Endothelial cell of umbilical vein (primary cell): ENCODE measurements around the gene TICRR. TPM values are rescaled to one million over a fixed set of nuclear protein-coding genes. Genes with fewer than 3 reads are reported as not detected.
"Not testable (repeated sequence)": the region's sequence is repeated elsewhere in the genome, so short reads cannot be mapped to it uniquely, and the experiment has no call there.

Experiments
- BruUV-seq: library from RNA; stranded (reverse); fragments of 400-500 nt; replicated peaks from 2 replicates; lab custom pipeline; 2021; lab: Mats Ljungman, UMichigan
- CTCF ChIA-PET: fragments of 300-600, 350-600 bp; sonication (Branson Sonifier 250); formaldehyde crosslinking; loops from one replicate; lab custom pipeline; 2021; ENCODE audit warnings: antibody characterized with exemption, inconsistent platforms; lab: Charles Lee
- POLR2A ChIA-PET: fragments of 300-600, 350-600 bp; sonication (Branson Sonifier 250); formaldehyde crosslinking; loops from one replicate; lab custom pipeline; 2021; ENCODE audit warnings: antibody characterized with exemption, inconsistent platforms; lab: Charles Lee
- DNase-seq: peaks from one replicate; pipeline ENCODE4 v3.0.0-alpha.2; 2011; ENCODE audit warnings: low read depth, low spot score
- FAIRE-seq: peaks from 2 replicates; lab custom pipeline; 2011; peaks lifted over from hg19 to GRCh38; lab: Jason Lieb, UNC
- H2AFZ ChIP-seq: 2 replicates; pipeline ENCODE4 v1.6.0; 2012; ENCODE audit warnings: low read depth, low read length, control low read depth, inconsistent platforms
- H3K27ac ChIP-seq: 2 replicates; pipeline ENCODE4 v1.5.1; 2011; ENCODE audit warnings: low read depth, mild to moderate bottlenecking, control low read depth, low read length, moderate library complexity; ENCODE audit not compliant: insufficient read depth
- H3K27me3 ChIP-seq, 2 experiments: 2 replicates each; pipeline versions ENCODE4 v1.6.0 to v1.6.1; 2011; ENCODE audit warnings: low read length in 2 of 2, mixed read lengths in 1 of 2; ENCODE audit not compliant: control insufficient read depth in 2 of 2, insufficient read depth in 2 of 2
- H3K36me3 ChIP-seq, 2 experiments: 2 replicates in 1 of 2; 3 replicates in 1 of 2; pipeline ENCODE4 v1.5.1; 2011; ENCODE audit warnings: low read length in 2 of 2, mild to moderate bottlenecking in 1 of 2, moderate library complexity in 1 of 2; ENCODE audit not compliant: control insufficient read depth in 2 of 2, insufficient read depth in 2 of 2; ENCODE audit errors: extremely low read depth in 1 of 2
- H3K4me1 ChIP-seq: 3 replicates; pipeline ENCODE4 v1.5.1; 2011; ENCODE audit warnings: mild to moderate bottlenecking, low read length; ENCODE audit not compliant: control insufficient read depth, insufficient read depth; ENCODE audit errors: extremely low read depth
- H3K4me2 ChIP-seq: 2 replicates; pipeline ENCODE4 v1.6.1; 2011; ENCODE audit warnings: low read length, control low read depth, mixed read lengths; ENCODE audit not compliant: insufficient read depth
- H3K4me3 ChIP-seq, 3 experiments: fragments of 200-600 bp in 1 of 3; sonication (generic), shearing (Covaris generic) in 1 of 3; replicated peaks in 1 of 3; 2 replicates each; pipeline ENCODE4 v1.5.1; 2011 to 2016; ENCODE audit warnings: control low read depth in 3 of 3, low read length in 3 of 3, mild to moderate bottlenecking in 2 of 3, inconsistent platforms in 1 of 3, low read depth in 1 of 3, moderate library complexity in 1 of 3; ENCODE audit not compliant: insufficient read depth in 1 of 3
- H3K79me2 ChIP-seq: 2 replicates; pipeline ENCODE4 v1.6.0; 2012; ENCODE audit warnings: low read length, inconsistent platforms; ENCODE audit not compliant: control insufficient read depth, insufficient read depth
- H3K9ac ChIP-seq: replicated peaks from 2 replicates; pipeline ENCODE3; 2011; ENCODE audit warnings: low read length, control low read depth; ENCODE audit not compliant: insufficient read depth; ENCODE audit errors: extremely low read depth
- H3K9me1 ChIP-seq: replicated peaks from 3 replicates; pipeline ENCODE4 v1.6.0; 2011; ENCODE audit warnings: mild to moderate bottlenecking, low read length; ENCODE audit not compliant: control insufficient read depth, insufficient read depth; ENCODE audit errors: extremely low read depth
- H3K9me3 ChIP-seq: replicated peaks from 2 replicates; pipeline ENCODE4 v1.5.1; 2012; ENCODE audit warnings: low read length, inconsistent platforms; ENCODE audit not compliant: control insufficient read depth, insufficient read depth
- H4K20me1 ChIP-seq: replicated peaks from 2 replicates; pipeline ENCODE3; 2011; ENCODE audit warnings: mild to moderate bottlenecking, low read length; ENCODE audit not compliant: control insufficient read depth, insufficient read depth; ENCODE audit errors: extremely low read depth
- EZH2 ChIP-seq: IDR thresholded peaks from 2 replicates; pipeline ENCODE4 v1.6.1; 2012; ENCODE audit warnings: borderline replicate concordance, low read depth, mild to moderate bottlenecking, moderate library complexity, low read length, inconsistent platforms; ENCODE audit not compliant: severe bottlenecking
- FOS ChIP-seq: IDR thresholded peaks from 2 replicates; pipeline ENCODE4 v1.6.1; 2011; ENCODE audit warnings: mild to moderate bottlenecking, low read length, moderate library complexity, borderline replicate concordance; ENCODE audit not compliant: insufficient read depth
- GATA2 ChIP-seq: IDR thresholded peaks from 2 replicates; pipeline ENCODE4 v1.7.0; 2011; ENCODE audit warnings: low read depth, mild to moderate bottlenecking, moderate library complexity, mixed read lengths, low read length; ENCODE audit not compliant: insufficient read length, insufficient read depth
- JUN ChIP-seq: IDR thresholded peaks from 2 replicates; pipeline ENCODE4 v1.6.1; 2011; ENCODE audit warnings: borderline replicate concordance, low read depth; ENCODE audit not compliant: insufficient read length, insufficient read depth
- MYC ChIP-seq: IDR thresholded peaks from one replicate; pipeline ENCODE4 v1.6.1; 2011; ENCODE audit warnings: mild to moderate bottlenecking, low read depth, low read length
- POLR2A ChIP-seq: IDR thresholded peaks from 2 replicates; pipeline ENCODE4 v1.6.1; 2012; ENCODE audit warnings: low read depth, mild to moderate bottlenecking, control low read depth, low read length
- POLR2AphosphoS5 ChIP-seq: IDR thresholded peaks from 2 replicates; pipeline ENCODE4 v1.6.1; 2012; ENCODE audit warnings: low read depth, mild to moderate bottlenecking, control low read depth, low read length, moderate library complexity; ENCODE audit not compliant: insufficient read depth
- dilution Hi-C: fragments of 300-500 bp; cut with MboI; formaldehyde crosslinking; loops from one replicate; pipeline ENCODE4 v1.15.0; 2019; ENCODE audit warnings: low sequenced_read_pairs; ENCODE audit not compliant: extremely low pct_ligation_motif_present
- intact Hi-C: fragments of 100-400 bp; cut with micrococcal nuclease; formaldehyde crosslinking; loops from one replicate; pipeline ENCODE4 v1.10.0; 2022
- polyA plus RNA-seq, 4 experiments: library from polyadenylated mRNA; depleted of rRNA in 3 of 4; stranded (reverse) in 3 of 4; unstranded in 1 of 4; fragments of >200 nt; gene quantifications; 2 replicates each; pipeline versions ENCODE4 v1.2.1 to v1.2.3, GENCODE V29; 2011 to 2012; ENCODE audit warnings: missing spikeins in 1 of 4
- total RNA-seq: library from RNA; stranded (reverse); gene quantifications from 2 replicates; pipeline ENCODE4 v1.2.3, GENCODE V29; 2021
- TF ChIP-seq, protein P1 (sequence below): IDR thresholded peaks from 2 replicates; pipeline ENCODE4 v1.6.1; 2011; ENCODE audit not compliant: insufficient read depth, insufficient read length
- TF ChIP-seq, protein P2 (sequence below), 2 donors: IDR thresholded peaks; 1 replicate in 1 of 2; 2 replicates in 1 of 2; pipeline ENCODE4 v1.5.1; 2011; ENCODE audit warnings: low read length in 2 of 2, mild to moderate bottlenecking in 2 of 2, moderate library complexity in 2 of 2, control low read depth in 1 of 2, inconsistent platforms in 1 of 2, low read depth in 1 of 2; ENCODE audit not compliant: insufficient read depth in 1 of 2; ENCODE audit errors: extremely low read depth in 1 of 2

The TICRR gene
- total and polyA plus RNA-seq, 2 donors (not counting 3 experiments of a cell fraction or from before 2014, with no cell fraction given) = 4.9 to 19.4 TPM

DNA sequence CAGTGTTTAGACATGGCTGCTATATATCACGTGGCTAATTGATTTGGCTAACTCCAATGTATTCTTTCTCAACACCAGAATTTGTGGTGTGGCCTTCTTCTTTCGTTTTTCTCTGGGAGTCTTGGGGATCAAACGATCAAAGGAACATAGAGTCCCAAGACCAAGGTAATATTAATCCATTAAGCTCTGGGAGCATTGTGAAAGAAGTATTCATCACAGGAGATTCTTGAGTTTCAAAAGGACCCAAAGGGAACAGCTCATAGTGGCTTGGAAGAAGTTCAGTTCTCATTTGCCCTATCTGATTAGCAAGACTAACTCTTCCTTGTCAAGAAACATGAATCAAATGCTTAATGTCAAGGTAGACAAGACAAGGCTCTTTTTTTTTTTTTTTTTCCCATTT, 32.9 kb upstream of the TICRR start:
- H2AFZ ChIP-seq = no peak overlapping the region
- no peaks in the 10 kb centered on the region for H4K20me1 ChIP-seq
- no peaks in the 10 kb centered on the region for H3K9me1 ChIP-seq

DNA sequence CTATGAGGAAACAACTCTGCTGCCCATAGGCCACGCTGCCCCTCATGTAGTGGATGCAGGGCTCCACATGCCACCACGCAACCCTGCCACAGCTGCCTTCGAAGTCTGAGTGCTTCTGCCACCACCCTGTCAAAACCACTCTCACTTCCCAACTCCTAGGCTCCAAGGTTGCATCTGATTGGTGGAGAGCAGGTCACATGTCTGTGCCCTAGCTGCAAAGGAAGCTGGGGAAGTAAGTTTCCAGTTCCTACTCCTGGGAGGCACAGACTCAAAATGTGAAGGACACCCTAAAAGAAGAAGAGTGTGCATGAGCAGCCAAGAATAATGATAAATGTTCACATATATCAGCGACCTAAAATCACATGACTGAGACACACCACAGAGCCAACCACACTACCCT, 31.9 kb upstream of the TICRR start:
- H3K9me3 ChIP-seq = no peaks in the 10 kb centered on the region
- H3K4me2 ChIP-seq = no peak overlapping the region
- BruUV-seq = no TSS peak
- dilution Hi-C loops (no loop called here), intact Hi-C loops (no loop called here)
- peaks cover 2 to 9% of the 10 kb centered on the region in 2 experiments for H3K27me3 ChIP-seq
- DNase-seq = no peak
- no peak overlapping the region for H3K9ac ChIP-seq
- H2AFZ ChIP-seq = no peak overlapping the region
- ChIA-PET CTCF (no interaction called here), POLR2A (no interaction called here)
- no peak for TF ChIP-seq POLR2A
- no peak for TF ChIP-seq POLR2AphosphoS5
- TF ChIP-seq, protein P1, sequence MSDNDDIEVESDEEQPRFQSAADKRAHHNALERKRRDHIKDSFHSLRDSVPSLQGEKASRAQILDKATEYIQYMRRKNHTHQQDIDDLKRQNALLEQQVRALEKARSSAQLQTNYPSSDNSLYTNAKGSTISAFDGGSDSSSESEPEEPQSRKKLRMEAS = no peak
- no peak for TF ChIP-seq GATA2
- TF ChIP-seq, protein P2, sequence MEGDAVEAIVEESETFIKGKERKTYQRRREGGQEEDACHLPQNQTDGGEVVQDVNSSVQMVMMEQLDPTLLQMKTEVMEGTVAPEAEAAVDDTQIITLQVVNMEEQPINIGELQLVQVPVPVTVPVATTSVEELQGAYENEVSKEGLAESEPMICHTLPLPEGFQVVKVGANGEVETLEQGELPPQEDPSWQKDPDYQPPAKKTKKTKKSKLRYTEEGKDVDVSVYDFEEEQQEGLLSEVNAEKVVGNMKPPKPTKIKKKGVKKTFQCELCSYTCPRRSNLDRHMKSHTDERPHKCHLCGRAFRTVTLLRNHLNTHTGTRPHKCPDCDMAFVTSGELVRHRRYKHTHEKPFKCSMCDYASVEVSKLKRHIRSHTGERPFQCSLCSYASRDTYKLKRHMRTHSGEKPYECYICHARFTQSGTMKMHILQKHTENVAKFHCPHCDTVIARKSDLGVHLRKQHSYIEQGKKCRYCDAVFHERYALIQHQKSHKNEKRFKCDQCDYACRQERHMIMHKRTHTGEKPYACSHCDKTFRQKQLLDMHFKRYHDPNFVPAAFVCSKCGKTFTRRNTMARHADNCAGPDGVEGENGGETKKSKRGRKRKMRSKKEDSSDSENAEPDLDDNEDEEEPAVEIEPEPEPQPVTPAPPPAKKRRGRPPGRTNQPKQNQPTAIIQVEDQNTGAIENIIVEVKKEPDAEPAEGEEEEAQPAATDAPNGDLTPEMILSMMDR (IDR thresholded peaks at IDR 0.05; ENCODE audit: extremely low read depth in 1 of 2, insufficient read depth in 1 of 2, low read depth in 1 of 2, low read length in 2 of 2) = no peak
- no peak for TF ChIP-seq JUN
- TF ChIP-seq FOS = no peak
- no peak for TF ChIP-seq EZH2
- TF ChIP-seq MYC = no peak
- no peaks in the 10 kb centered on the region for H3K9me1 ChIP-seq
- H3K79me2 ChIP-seq = no peaks in the 10 kb centered on the region
- H3K27ac ChIP-seq = no peak overlapping the region
- H4K20me1 ChIP-seq = no peaks in the 10 kb centered on the region
- FAIRE-seq = no peak
- no peaks in the 10 kb centered on the region for H3K36me3 ChIP-seq
- no peaks in the 10 kb centered on the region for H3K4me1 ChIP-seq
- no peak overlapping the region for H3K4me3 ChIP-seq

More for the DNA sequence above, 32.9 kb upstream of the TICRR start:
- peaks cover 2 to 8% of the 10 kb centered on the region in 2 experiments for H3K27me3 ChIP-seq
- no peak overlapping the region for H3K9ac ChIP-seq
- no peaks in the 10 kb centered on the region for H3K4me1 ChIP-seq
- intact Hi-C loops (no loop called here), dilution Hi-C loops (no loop called here)
- no peak overlapping the region for H3K4me3 ChIP-seq
- no TSS peak for BruUV-seq
- ChIA-PET CTCF (interaction anchor here (0.5 to 1.1 kb wide), 2 partner anchors 8 to 12 kb away, joined by 3 read pairs; no protein-coding TSS in a partner anchor), POLR2A (no interaction called here)
- no peak overlapping the region for H3K27ac ChIP-seq
- TF ChIP-seq POLR2AphosphoS5 = no peak
- no peaks in the 10 kb centered on the region for H3K36me3 ChIP-seq
- H3K9me3 ChIP-seq = no peaks in the 10 kb centered on the region
- FAIRE-seq (no peak), DNase-seq (no peak)
- H3K4me2 ChIP-seq = no peak overlapping the region
- H3K79me2 ChIP-seq = no peaks in the 10 kb centered on the region

DNA sequence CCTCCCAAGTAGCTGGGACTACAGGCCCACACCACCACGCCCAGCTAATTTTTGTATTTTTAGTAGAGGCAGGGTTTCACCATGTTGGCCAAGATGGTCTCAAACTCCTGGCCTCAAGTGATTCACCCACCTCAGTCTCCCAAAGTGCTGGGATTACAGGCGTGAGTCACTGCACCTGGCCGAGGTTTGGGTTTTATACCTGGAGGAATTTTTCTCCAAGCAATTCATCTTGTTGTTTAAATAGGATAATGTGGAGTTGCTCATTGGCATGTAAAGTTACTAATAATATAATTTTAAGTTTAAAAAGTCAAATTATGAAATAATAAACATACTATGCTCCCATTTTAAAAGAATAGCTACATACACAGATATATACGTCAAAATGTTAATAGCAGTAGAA, 26.1 kb upstream of the TICRR start:
- POLR2A ChIA-PET, intact Hi-C loops, dilution Hi-C loops, H3K27me3 ChIP-seq, DNase-seq, H4K20me1 ChIP-seq, H3K4me1 ChIP-seq, H3K9me1 ChIP-seq, H3K4me3 ChIP-seq, H3K9ac ChIP-seq, BruUV-seq, H3K79me2 ChIP-seq, H3K36me3 ChIP-seq, H2AFZ ChIP-seq, H3K4me2 ChIP-seq, H3K9me3 ChIP-seq, FAIRE-seq, H3K27ac ChIP-seq: not testable (repeated sequence)
- CTCF ChIA-PET = interaction anchor here (1.3 kb wide), 2 partner anchors 12 to 19 kb away, joined by 3 read pairs; no protein-coding TSS in a partner anchor
